Karpas-422 (cell line): ENCODE results near the gene CDKN1A. TPM values are rescaled to one million over a fixed set of nuclear protein-coding genes. Genes with fewer than 3 reads are reported as not detected.

Source experiments
- DNase-seq: peaks from one replicate; pipeline ENCODE4 v3.0.0-alpha.2; 2015
- H2AFZ ChIP-seq: fragments of 200-600 bp; sonication (generic); 2 replicates; pipeline ENCODE4 v1.6.1; 2014; ENCODE audit warnings: antibody characterized with exemption, low read length, mixed read lengths
- H3K27ac ChIP-seq: fragments of 200-600 bp; sonication (generic); 2 replicates; pipeline ENCODE4 v1.5.1; 2014; ENCODE audit warnings: mild to moderate bottlenecking, low read length, moderate library complexity
- H3K27me3 ChIP-seq: fragments of 200-600 bp; sonication (generic); 2 replicates; pipeline ENCODE4 v1.6.1; 2014; ENCODE audit warnings: low read length, mixed read lengths
- H3K36me3 ChIP-seq: fragments of 200-600 bp; sonication (generic); 2 replicates; pipeline ENCODE4 v1.6.1; 2014; ENCODE audit warnings: low read length, mixed read lengths; ENCODE audit not compliant: insufficient read depth
- H3K4me1 ChIP-seq: fragments of 200-600 bp; sonication (generic); 2 replicates; pipeline ENCODE4 v1.6.1; 2014; ENCODE audit warnings: mild to moderate bottlenecking, low read length, mixed read lengths
- H3K4me2 ChIP-seq: fragments of 200-600 bp; sonication (generic); 2 replicates; pipeline ENCODE4 v1.6.1; 2014; ENCODE audit warnings: low read length, low read depth, mild to moderate bottlenecking; ENCODE audit not compliant: poor library complexity, severe bottlenecking
- H3K4me3 ChIP-seq: fragments of 200-600 bp; sonication (generic); 2 replicates; pipeline ENCODE4 v1.5.1; 2014; ENCODE audit warnings: mild to moderate bottlenecking, antibody characterized with exemption, low read length, mixed read lengths
- H3K79me2 ChIP-seq: fragments of 200-600 bp; sonication (generic); 2 replicates; pipeline ENCODE4 v1.6.1; 2014; ENCODE audit warnings: mild to moderate bottlenecking, low read length, mixed read lengths
- H3K9ac ChIP-seq: fragments of 200-600 bp; sonication (generic); 2 replicates; pipeline ENCODE4 v1.6.0; 2014; ENCODE audit warnings: low read length
- H3K9me2 ChIP-seq: fragments of 200-600 bp; sonication (generic), shearing (Covaris generic); replicated peaks from 2 replicates; pipeline ENCODE4 v1.6.0; 2014; ENCODE audit warnings: mild to moderate bottlenecking, low read length, moderate library complexity; ENCODE audit not compliant: insufficient read depth
- H3K9me3 ChIP-seq: fragments of 300-700, 200-600 bp; sonication (generic); 2 replicates; pipeline ENCODE4 v1.6.1; 2014; ENCODE audit warnings: low read length, mixed read lengths
- H4K20me1 ChIP-seq: fragments of 200-600 bp; sonication (generic); 2 replicates; pipeline ENCODE4 v1.6.1; 2014; ENCODE audit warnings: mild to moderate bottlenecking, antibody characterized with exemption, low read length, low read depth; ENCODE audit not compliant: insufficient read depth
- total RNA-seq: library from RNA; depleted of rRNA; stranded (reverse); fragments of >200 nt; shearing (Covaris generic); gene quantifications from 2 replicates; pipeline ENCODE4 v1.2.3, GENCODE V29; 2014; ENCODE audit warnings: low replicate concordance

Gene CDKN1A
- total RNA-seq, 1 experiment from 2014 or later, result 6.8 TPM

GRCh38 chr6:36683656-36684446, 5.3 kb downstream of the CDKN1A start:
- Histone ChIP-seq H3K79me2 (no peaks in the 10 kb centered on the region), H3K4me2 (no peak overlapping the region), H3K9me2 (no peaks in the 10 kb centered on the region), H3K9me3 (no peaks in the 10 kb centered on the region), H2AFZ (no peak overlapping the region), H3K27ac (no peak overlapping the region), H3K4me3 (no peak overlapping the region), H3K27me3 (no peaks in the 10 kb centered on the region), H3K36me3 (no peaks in the 10 kb centered on the region), H3K9ac (no peak overlapping the region), H3K4me1 (peaks cover 22% of the 10 kb centered on the region), H4K20me1 (0 out of 2 replicates have a peak, but pooled peaks cover 5% of the 10 kb centered on the region)
- DNase-seq, result no peak

- no peak overlapping the region for H3K9ac ChIP-seq
- H3K9me3 ChIP-seq, result no peaks in the 10 kb centered on the region
- H3K27me3 ChIP-seq, result no peaks in the 10 kb centered on the region
- no peaks in the 10 kb centered on the region for H4K20me1 ChIP-seq
- no peak overlapping the region for H3K27ac ChIP-seq
- H3K4me3 ChIP-seq, result no peak overlapping the region
- H2AFZ ChIP-seq, result no peak overlapping the region
- H3K79me2 ChIP-seq, result no peaks in the 10 kb centered on the region
- no peaks in the 10 kb centered on the region for H3K9me2 ChIP-seq
- H3K36me3 ChIP-seq, result no peaks in the 10 kb centered on the region
- no peak overlapping the region for H3K4me2 ChIP-seq
- peaks cover 16% of the 10 kb centered on the region for H3K4me1 ChIP-seq
- no peak for DNase-seq
These were observed 5.9 kb downstream of the CDKN1A start for GRCh38 chr6:36684447-36684812.

GRCh38 chr6:36685166-36685924, 6.8 kb downstream of the CDKN1A start:
- no peaks in the 10 kb centered on the region for H3K9me3 ChIP-seq
- no peak overlapping the region for H3K4me2 ChIP-seq
- no peaks in the 10 kb centered on the region for H3K9me2 ChIP-seq
- H3K4me3 ChIP-seq, result no peak overlapping the region
- no peaks in the 10 kb centered on the region for H4K20me1 ChIP-seq
- H3K9ac ChIP-seq, result no peak overlapping the region
- H3K36me3 ChIP-seq, result no peaks in the 10 kb centered on the region
- DNase-seq, result no peak
- H2AFZ ChIP-seq, result no peak overlapping the region
- no peak overlapping the region for H3K27ac ChIP-seq
- no peaks in the 10 kb centered on the region for H3K27me3 ChIP-seq
- H3K4me1 ChIP-seq, result peaks cover 7% of the 10 kb centered on the region
- H3K79me2 ChIP-seq, result no peaks in the 10 kb centered on the region

GRCh38 chr6:36685926-36686667, 7.6 kb downstream of the CDKN1A start:
- no peak overlapping the region for H3K9ac ChIP-seq
- no peaks in the 10 kb centered on the region for H3K9me2 ChIP-seq
- H3K36me3 ChIP-seq, result no peaks in the 10 kb centered on the region
- no peaks in the 10 kb centered on the region for H3K79me2 ChIP-seq
- no peak for DNase-seq
- no peaks in the 10 kb centered on the region for H3K27me3 ChIP-seq
- no peak overlapping the region for H2AFZ ChIP-seq
- no peak overlapping the region for H3K4me2 ChIP-seq
- no peak overlapping the region for H3K4me3 ChIP-seq
- H3K9me3 ChIP-seq, result no peaks in the 10 kb centered on the region
- H3K4me1 ChIP-seq, result no peaks in the 10 kb centered on the region
- no peak overlapping the region for H3K27ac ChIP-seq
- H4K20me1 ChIP-seq, result no peaks in the 10 kb centered on the region

GRCh38 chr6:36686668-36687513, 8.4 kb downstream of the CDKN1A start:
- Histone ChIP-seq H3K27ac (no peak overlapping the region), H3K4me3 (no peak overlapping the region), H3K36me3 (no peaks in the 10 kb centered on the region), H3K4me2 (no peak overlapping the region), H3K4me1 (no peaks in the 10 kb centered on the region; the same call in 1 of the 2 replicates), H3K9me3 (no peaks in the 10 kb centered on the region), H3K9me2 (no peaks in the 10 kb centered on the region), H2AFZ (no peak overlapping the region), H3K79me2 (no peaks in the 10 kb centered on the region), H3K27me3 (no peaks in the 10 kb centered on the region), H4K20me1 (no peaks in the 10 kb centered on the region), H3K9ac (no peak overlapping the region)
- DNase-seq, result no peak

- Histone ChIP-seq H3K9me2 (no peaks in the 10 kb centered on the region), H3K79me2 (no peaks in the 10 kb centered on the region), H3K4me2 (no peak overlapping the region), H2AFZ (no peak overlapping the region), H4K20me1 (no peaks in the 10 kb centered on the region), H3K4me1 (no peaks in the 10 kb centered on the region; the same call in 1 of the 2 replicates), H3K4me3 (no peak overlapping the region), H3K9ac (no peak overlapping the region), H3K36me3 (no peaks in the 10 kb centered on the region), H3K27me3 (no peaks in the 10 kb centered on the region), H3K9me3 (no peaks in the 10 kb centered on the region), H3K27ac (no peak overlapping the region)
- DNase-seq, result no peak
These were observed 9.7 kb downstream of the CDKN1A start for GRCh38 chr6:36688063-36688738.

- DNase-seq, result no peak
- H3K36me3 ChIP-seq, result no peaks in the 10 kb centered on the region
- no peak overlapping the region for H3K4me2 ChIP-seq
- H3K79me2 ChIP-seq, result no peaks in the 10 kb centered on the region
- H3K4me1 ChIP-seq, result no peaks in the 10 kb centered on the region; the same call in 1 of the 2 replicates
- no peaks in the 10 kb centered on the region for H3K9me3 ChIP-seq
- H2AFZ ChIP-seq, result no peak overlapping the region
- H3K27me3 ChIP-seq, result no peaks in the 10 kb centered on the region
- no peak overlapping the region for H3K4me3 ChIP-seq
- H3K9ac ChIP-seq, result no peak overlapping the region
- no peaks in the 10 kb centered on the region for H4K20me1 ChIP-seq
- no peaks in the 10 kb centered on the region for H3K9me2 ChIP-seq
- H3K27ac ChIP-seq, result no peak overlapping the region
These were observed 10.2 kb downstream of the CDKN1A start for GRCh38 chr6:36688739-36689075.
